Hematopoietic multipotent progenitor cell (in vitro differentiated cells): ENCODE measurements around the gene ATRN. TPM values are rescaled to one million over a fixed set of nuclear protein-coding genes. Genes with fewer than 3 reads are reported as not detected.
"Not testable (repeated sequence)": the region's sequence is repeated elsewhere in the genome, so short reads cannot be mapped to it uniquely, and the experiment has no call there.

Experiments
- DNase-seq, 3 donors: peaks; one replicate each; pipeline ENCODE4 v3.0.0-alpha.2; 2011 to 2015; ENCODE audit warnings: low read depth in 2 of 3, low spot score in 2 of 3
- total RNA-seq: library from RNA; depleted of rRNA; stranded (reverse); fragments of >200 nt; gene quantifications from one replicate; pipeline ENCODE4 v1.2.3, GENCODE V29; 2012

The ATRN gene
- total RNA-seq, 1 donor, result 32.3 TPM

DNA sequence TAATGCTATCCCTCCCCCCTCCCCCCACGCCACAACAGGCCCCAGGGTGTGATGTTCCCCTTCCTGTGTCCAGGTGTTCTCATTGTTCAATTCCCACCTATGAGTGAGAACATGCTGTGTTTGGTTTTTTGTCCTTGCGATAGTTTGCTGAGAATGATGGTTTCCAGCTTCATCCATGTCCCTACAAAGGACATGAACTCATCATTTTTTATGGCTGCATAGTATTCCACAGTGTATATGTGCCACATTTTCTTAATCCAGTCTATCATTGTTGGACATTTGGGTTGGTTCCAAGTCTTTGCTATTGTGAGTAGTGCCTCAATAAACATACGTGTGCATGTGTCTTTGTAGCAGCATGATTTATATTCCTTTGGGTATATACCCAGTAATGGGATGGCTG lies 41.4 kb downstream of the ATRN start:
- not testable (repeated sequence) for DNase-seq

DNA sequence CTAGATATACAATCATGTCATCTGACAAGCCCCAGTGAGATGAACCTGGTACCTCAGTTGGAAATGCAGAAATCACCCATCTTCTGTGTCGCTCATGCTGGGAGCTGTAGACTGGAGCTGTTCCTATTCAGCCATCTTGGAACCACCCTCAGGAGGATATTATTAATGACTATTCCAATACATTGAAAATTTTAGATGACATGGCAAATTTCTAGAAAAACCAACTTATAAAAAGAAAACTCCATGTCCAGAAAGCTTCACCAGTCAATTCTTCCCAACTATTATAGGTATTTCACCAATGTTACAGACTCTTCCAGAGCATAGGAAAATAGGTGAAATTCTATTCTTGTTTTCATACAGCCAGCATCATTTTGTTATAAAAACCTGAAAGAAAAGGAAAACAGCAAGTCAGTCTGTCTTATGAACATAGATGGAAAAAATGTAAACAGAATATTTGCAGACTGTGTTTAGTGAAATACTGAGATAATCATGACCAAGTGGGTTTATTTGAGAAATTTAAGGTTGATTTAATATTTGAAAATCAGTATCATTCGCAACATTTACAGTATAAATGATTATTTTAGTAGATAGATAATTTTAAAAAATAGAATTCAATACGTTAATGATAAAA lies 43.3 kb downstream of the ATRN start:
- no peak for DNase-seq

DNA sequence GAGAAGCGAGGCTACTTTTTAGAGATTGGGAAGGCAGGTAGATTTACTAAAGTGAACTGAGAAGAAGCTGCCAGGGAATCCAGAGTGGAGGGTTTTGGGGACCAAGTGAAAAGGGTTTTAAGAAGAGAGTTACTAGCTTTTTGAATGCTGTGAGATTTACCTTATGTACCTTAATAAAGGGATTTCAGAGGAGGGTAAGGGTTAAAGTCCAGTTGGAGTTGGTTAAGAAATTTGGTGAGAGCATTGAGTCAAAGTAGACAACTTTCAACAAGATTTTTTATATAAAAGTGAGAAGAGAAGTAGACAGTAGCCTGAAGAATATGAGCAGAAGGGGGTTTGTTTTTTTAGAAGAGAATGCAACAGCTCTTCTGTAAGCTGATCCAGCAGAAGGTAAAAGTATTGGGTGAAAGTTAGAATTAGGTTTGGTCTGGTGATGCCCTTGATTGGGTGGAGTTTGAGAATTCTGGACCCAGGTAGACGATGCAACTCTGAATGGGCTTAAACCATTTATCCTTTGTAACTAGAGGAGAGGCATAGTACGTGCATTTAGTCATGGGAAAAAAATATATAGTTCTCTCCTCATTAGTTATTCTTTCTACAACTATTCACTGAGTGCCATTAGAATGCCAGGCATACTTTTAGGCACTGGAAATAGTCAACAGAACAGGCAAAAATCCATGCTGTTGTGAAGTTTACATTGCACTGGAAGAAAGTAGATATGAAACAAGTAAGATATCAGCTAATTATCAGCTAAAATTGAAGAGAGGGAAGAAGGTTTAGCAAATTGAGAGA lies 44.8 kb downstream of the ATRN start:
- DNase-seq, result no peak

GRCh38 chr20:3521852-3522740 lies 51.3 kb downstream of the ATRN start:
- no peak for DNase-seq

GRCh38 chr20:3524696-3525095 lies 53.9 kb downstream of the ATRN start:
- DNase-seq, result not testable (repeated sequence)

GRCh38 chr20:3532089-3532615 lies 61.3 kb downstream of the ATRN start:
- DNase-seq, result no peak

DNA sequence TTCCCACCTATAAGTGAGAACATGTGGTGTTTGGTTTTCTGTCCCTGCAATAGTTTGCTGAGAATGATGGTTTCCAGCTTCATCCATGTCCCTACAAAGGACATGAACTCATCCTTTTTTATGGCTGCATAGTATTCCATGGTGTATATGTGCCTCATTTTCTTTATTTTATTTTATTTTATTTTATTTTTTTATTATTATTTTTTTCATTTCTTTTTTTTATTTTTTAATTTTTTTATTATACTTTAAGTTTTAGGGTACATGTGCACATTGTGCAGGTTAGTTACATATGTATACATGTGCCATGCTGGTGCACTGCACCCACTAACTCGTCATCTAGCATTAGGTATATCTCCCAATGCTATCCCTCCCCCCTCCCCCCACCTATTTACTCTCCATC lies 66.9 kb downstream of the ATRN start:
- DNase-seq, result not testable (repeated sequence)

- no peak for DNase-seq
These were observed 68.7 kb downstream of the ATRN start for GRCh38 chr20:3539311-3540107.

GRCh38 chr20:3541887-3542721 lies 71.3 kb downstream of the ATRN start:
- no peak for DNase-seq

DNA sequence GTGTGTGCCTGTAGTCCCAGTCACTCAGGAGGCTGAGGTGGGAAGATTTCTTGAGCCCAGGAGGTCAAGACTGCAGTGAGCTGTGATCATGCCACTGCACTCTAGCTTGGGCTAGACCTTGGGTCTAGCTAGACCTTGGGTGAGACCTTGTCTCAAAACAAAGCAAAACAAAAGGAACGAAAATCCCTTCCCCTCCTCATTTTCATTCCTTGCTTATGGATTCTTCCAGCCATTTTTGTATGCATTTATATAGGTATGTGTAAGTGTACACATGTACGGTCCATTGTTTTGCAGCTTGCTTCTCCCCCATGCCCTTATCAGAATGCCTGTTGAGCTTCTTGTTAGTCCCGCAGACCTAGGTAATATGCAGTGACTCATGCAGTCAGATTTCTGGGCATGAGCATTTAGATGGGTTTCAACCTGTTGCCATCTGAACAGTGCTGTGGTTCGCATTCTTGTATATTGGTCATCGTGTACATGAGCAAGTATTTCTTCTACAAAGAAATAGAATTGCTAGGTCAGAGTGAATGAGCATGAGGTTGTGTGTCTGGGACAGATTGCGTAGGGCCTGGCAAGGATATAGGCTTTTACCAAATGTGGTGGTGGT lies 73.2 kb downstream of the ATRN start:
- DNase-seq, result no peak

GRCh38 chr20:3545401-3545925 lies 74.6 kb downstream of the ATRN start:
- DNase-seq, result no peak

- no peak for DNase-seq
These were observed 77.1 kb downstream of the ATRN start for GRCh38 chr20:3547906-3548305.

DNA sequence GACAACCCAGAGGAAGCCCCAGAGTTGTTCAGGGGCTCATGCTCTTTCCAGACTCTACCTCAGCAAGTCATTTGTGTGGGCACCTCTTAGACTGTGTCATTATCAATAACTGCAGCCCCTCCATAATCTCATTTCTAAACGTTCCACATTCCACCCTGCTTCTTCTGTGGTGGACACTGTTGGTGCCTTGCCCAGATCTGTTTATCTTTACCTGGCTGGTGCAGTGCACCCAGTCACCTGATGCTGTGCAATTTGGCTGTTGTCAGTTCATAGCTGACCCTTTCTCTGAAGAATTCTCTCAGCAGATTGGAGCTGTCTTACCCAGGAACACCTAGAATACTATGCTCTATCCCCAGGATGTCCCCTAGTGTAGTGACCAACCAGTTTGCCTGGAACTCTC lies 80.0 kb downstream of the ATRN start:
- no peak for DNase-seq

DNA sequence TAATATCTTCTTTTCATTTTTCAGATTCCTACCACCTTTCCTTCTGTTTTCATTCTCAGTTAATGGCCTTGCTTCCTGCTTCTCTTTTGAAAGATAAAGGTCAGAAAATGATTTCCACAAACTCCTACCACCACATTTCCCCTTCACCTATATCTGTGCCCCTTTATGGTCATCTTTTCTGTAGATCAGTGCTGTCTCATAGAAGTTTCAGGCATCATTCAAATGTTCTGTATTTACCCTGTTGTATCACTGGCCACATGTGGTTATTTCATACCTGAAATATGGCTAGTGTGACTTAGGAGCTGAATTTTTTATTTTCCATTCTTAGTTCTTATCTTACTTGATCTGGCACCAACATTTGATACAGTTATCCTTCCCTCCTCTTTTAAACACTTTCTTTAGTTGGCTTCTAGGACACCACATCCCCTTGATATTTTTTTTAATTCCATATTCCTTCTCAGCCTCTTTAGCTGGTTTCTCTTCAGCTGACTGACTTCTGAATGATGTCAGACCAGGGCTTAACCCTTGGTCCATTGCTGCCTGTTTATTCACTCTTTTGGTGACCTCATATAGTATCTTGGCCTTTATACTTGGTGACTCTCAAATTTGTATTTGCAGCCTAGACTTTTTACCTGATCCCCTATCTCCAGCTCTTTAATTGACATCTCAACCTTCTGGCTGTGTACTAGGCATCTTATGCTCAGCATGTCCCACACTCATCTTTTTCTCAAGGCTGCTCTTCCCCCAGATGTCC lies 81.0 kb downstream of the ATRN start:
- DNase-seq, result no peak

DNA sequence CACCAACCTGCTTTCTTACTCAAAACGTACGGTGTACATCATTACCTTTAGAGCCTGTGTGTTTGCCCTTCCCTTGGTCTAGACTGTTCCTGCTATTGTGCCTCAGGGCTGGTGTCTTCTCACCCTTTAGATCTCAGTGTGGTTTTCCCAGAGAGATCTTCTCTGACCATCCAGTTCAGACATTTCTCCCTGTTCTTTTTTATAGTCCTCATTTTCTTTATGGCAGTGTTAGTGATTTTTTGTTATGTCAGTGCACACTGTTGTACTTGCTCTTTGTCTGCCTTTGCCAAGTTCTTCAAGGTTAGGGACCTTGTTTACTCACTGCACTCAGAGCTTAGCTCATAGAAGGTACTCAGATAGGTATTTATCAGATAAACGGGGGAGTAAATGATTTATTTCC lies 82.8 kb downstream of the ATRN start:
- DNase-seq, result no peak

DNA sequence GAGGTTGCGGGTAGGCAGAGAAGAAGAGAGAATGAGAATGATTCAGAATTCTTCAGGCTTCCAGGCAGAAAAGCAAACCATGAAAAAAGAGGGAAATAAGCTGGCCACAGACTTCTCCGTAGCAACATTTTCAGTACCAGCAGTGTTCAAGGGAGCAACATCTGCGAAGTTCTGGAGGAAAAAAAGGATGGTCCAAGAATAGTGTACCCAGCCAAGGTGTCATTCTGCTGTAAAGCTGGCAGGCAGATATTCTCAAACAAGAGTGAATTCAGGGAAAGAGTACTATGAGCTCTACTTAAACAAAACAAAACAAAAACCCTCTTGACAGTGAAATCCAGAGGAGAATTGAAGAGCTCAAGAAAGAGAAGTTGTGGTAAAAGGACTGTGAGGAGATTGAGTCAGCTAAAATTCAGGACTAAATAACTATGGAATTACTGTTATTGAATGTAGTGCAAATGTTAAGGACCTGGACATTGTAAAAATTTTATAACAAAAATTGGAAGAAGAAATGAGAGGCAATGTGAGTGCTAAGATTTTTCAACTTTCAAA lies 86.5 kb downstream of the ATRN start:
- peak in 1 of 3 donors; percentile 38 for DNase-seq

DNA sequence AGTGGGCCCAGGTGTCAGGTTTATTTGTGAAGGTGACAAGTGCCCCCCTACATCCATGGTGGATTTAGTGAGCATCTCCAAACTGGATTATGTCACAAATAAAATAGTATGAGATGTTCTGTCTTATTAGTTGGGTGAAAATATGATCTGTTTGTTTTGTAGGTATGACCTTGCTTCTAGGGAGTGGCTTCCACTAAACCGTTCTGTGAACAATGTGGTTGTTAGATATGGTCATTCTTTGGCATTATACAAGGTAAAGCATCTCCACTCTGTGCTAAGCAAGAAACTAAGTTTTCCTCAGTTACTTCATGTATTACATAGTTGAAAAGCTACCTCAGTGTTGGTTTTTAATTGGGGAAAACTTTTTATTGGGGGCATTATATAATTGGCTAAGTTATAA lies 88.4 kb downstream of the ATRN start:
- no peak for DNase-seq

DNA sequence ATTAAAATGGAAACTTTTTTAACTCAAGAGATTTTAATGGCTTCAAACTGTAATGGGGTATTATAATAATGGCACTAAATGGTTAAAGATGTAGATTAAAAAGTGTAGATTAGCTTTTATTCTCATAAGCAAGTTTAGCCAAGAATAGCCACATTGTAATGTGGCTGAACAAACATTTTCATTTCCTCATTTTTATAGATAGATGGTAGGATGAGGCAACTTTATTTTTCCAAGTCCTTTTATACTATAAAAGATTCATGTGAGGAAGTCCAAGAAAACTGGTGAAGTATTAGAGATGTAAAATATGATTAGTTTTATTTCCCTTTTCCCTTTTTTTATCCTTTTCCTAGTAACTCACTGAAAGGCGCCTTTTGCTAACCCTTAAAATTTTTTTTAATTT lies 88.8 kb downstream of the ATRN start:
- DNase-seq, result no peak
